Astrocyte (in vitro differentiated cells and primary cell): Measurements from ENCODE around the gene RAP1A. TPM values are rescaled to one million over a fixed set of nuclear protein-coding genes. Genes with fewer than 3 reads are reported as not detected.

Source experiments
- DNase-seq: peaks from one replicate; pipeline ENCODE4 v3.0.0-alpha.2; 2010; ENCODE audit warnings: low read depth
- FAIRE-seq: peaks from 2 replicates; lab custom pipeline; 2011; peaks lifted over from hg19 to GRCh38; lab: Jason Lieb, UNC
- H2AFZ ChIP-seq: 2 replicates; pipeline ENCODE4 v1.6.0; 2012; ENCODE audit warnings: low read depth, low read length, inconsistent platforms
- H3K27ac ChIP-seq: 2 replicates; pipeline ENCODE4 v1.5.1; 2011; ENCODE audit warnings: low read depth, low read length, inconsistent platforms
- H3K27me3 ChIP-seq: 2 replicates; pipeline ENCODE4 v1.6.0; 2011; ENCODE audit warnings: low read length, inconsistent platforms; ENCODE audit not compliant: insufficient read depth
- H3K36me3 ChIP-seq: 2 replicates; pipeline ENCODE4 v1.5.1; 2011; ENCODE audit warnings: low read length, inconsistent platforms; ENCODE audit not compliant: insufficient read depth
- H3K4me1 ChIP-seq: 2 replicates; pipeline ENCODE4 v1.5.1; 2011; ENCODE audit warnings: low read length, inconsistent platforms; ENCODE audit not compliant: insufficient read depth
- H3K4me2 ChIP-seq: 2 replicates; pipeline ENCODE4 v1.6.0; 2012; ENCODE audit warnings: low read length, inconsistent platforms
- H3K4me3 ChIP-seq: 2 replicates; pipeline ENCODE4 v1.5.1; 2011; ENCODE audit warnings: low read depth, mild to moderate bottlenecking, low read length, inconsistent platforms; ENCODE audit not compliant: insufficient read depth
- H3K79me2 ChIP-seq: 2 replicates; pipeline ENCODE4 v1.6.0; 2012; ENCODE audit warnings: mild to moderate bottlenecking, low read length, inconsistent platforms; ENCODE audit not compliant: insufficient read depth
- H3K9ac ChIP-seq: 2 replicates; pipeline ENCODE4 v1.6.0; 2012; ENCODE audit warnings: mild to moderate bottlenecking, low read length, inconsistent platforms
- H3K9me3 ChIP-seq: 2 replicates; pipeline ENCODE4 v1.5.1; 2012; ENCODE audit warnings: low read depth, mild to moderate bottlenecking, low read length, inconsistent platforms; ENCODE audit not compliant: insufficient read depth
- H4K20me1 ChIP-seq: 2 replicates; pipeline ENCODE4 v1.6.0; 2012; ENCODE audit warnings: low read length, inconsistent platforms; ENCODE audit not compliant: insufficient read depth
- H3K27ac Mint-ChIP-seq: one replicate; pipeline ENCODE4 v1.8.0; 2021; ENCODE audit warnings: mild to moderate bottlenecking, mixed read lengths; ENCODE audit not compliant: unreplicated experiment
- H3K27me3 Mint-ChIP-seq: one replicate; pipeline ENCODE4 v1.8.0; 2021; ENCODE audit warnings: low read depth, mixed read lengths; ENCODE audit not compliant: unreplicated experiment
- H3K36me3 Mint-ChIP-seq: one replicate; pipeline ENCODE4 v1.8.0; 2021; ENCODE audit warnings: low read depth, mixed read lengths; ENCODE audit not compliant: unreplicated experiment
- H3K4me1 Mint-ChIP-seq: one replicate; pipeline ENCODE4 v1.8.0; 2021; ENCODE audit warnings: low read depth, mixed read lengths; ENCODE audit not compliant: unreplicated experiment
- H3K4me3 Mint-ChIP-seq: one replicate; pipeline ENCODE4 v1.8.0; 2021; ENCODE audit warnings: mild to moderate bottlenecking, moderate library complexity, mixed read lengths; ENCODE audit not compliant: unreplicated experiment
- H3K9me3 Mint-ChIP-seq: one replicate; pipeline ENCODE4 v1.8.0; 2021; ENCODE audit warnings: mild to moderate bottlenecking, mixed read lengths; ENCODE audit not compliant: unreplicated experiment
- EZH2 ChIP-seq: IDR thresholded peaks from 2 replicates; pipeline ENCODE4 v1.6.1; 2012; ENCODE audit warnings: mild to moderate bottlenecking, low read length, inconsistent platforms; ENCODE audit not compliant: insufficient read depth
- total RNA-seq: library from RNA; stranded (reverse); gene quantifications from 2 replicates; pipeline ENCODE4 v1.2.1, GENCODE V29; 2021
- TF ChIP-seq, protein P1 (sequence below): IDR thresholded peaks from 2 replicates; pipeline ENCODE4 v1.5.1; 2011; ENCODE audit warnings: low read depth, mild to moderate bottlenecking, inconsistent platforms, low read length, moderate library complexity; ENCODE audit not compliant: insufficient read depth

RAP1A gene
- total RNA-seq, 1 donor from 2014 or later = 66.6 TPM

DNA sequence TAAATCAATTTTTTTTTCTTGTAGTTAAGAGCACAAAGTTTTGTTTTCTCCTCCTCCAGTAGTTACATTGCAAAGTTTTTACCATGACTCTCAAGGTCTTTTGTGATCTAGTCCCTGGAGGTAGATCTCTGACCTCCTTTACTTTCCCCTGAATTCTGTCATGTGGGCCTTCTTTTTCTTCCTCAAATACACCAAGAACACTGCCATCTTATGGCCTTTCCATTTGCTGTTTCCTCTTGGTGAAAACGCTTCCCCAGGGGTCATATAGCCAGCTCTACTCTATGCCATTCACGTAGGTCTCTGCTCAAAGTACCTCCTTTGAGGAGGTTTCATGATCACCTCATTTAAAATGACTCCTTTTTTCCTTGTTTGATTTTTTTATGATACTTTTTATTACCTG lies 138.8 kb downstream of the RAP1A start:
- H3K27ac ChIP-seq = no peak overlapping the region
- no peak overlapping the region for H2AFZ ChIP-seq
- DNase-seq = no peak
- H3K79me2 ChIP-seq = peaks cover 41% of the 10 kb centered on the region
- no peak for FAIRE-seq
- Mint-ChIP-seq H3K9me3 (no peaks in the 10 kb centered on the region), H3K27me3 (no peaks in the 10 kb centered on the region), H3K4me1 (peaks cover 7% of the 10 kb centered on the region), H3K27ac (no peak overlapping the region), H3K4me3 (peak overlapping the region; percentile 2), H3K36me3 (peaks cover 3% of the 10 kb centered on the region)
- no peak overlapping the region for H3K4me2 ChIP-seq
- no peaks in the 10 kb centered on the region for H3K9me3 ChIP-seq
- peaks cover 13% of the 10 kb centered on the region for H4K20me1 ChIP-seq
- H3K27me3 ChIP-seq = no peaks in the 10 kb centered on the region
- no peak overlapping the region for H3K9ac ChIP-seq
- TF ChIP-seq, protein P1, sequence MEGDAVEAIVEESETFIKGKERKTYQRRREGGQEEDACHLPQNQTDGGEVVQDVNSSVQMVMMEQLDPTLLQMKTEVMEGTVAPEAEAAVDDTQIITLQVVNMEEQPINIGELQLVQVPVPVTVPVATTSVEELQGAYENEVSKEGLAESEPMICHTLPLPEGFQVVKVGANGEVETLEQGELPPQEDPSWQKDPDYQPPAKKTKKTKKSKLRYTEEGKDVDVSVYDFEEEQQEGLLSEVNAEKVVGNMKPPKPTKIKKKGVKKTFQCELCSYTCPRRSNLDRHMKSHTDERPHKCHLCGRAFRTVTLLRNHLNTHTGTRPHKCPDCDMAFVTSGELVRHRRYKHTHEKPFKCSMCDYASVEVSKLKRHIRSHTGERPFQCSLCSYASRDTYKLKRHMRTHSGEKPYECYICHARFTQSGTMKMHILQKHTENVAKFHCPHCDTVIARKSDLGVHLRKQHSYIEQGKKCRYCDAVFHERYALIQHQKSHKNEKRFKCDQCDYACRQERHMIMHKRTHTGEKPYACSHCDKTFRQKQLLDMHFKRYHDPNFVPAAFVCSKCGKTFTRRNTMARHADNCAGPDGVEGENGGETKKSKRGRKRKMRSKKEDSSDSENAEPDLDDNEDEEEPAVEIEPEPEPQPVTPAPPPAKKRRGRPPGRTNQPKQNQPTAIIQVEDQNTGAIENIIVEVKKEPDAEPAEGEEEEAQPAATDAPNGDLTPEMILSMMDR = no peak
- TF ChIP-seq EZH2 = no peak
- H3K4me3 ChIP-seq = no peak overlapping the region
- H3K36me3 ChIP-seq = peaks cover 21% of the 10 kb centered on the region
- peaks cover 16% of the 10 kb centered on the region for H3K4me1 ChIP-seq

DNA sequence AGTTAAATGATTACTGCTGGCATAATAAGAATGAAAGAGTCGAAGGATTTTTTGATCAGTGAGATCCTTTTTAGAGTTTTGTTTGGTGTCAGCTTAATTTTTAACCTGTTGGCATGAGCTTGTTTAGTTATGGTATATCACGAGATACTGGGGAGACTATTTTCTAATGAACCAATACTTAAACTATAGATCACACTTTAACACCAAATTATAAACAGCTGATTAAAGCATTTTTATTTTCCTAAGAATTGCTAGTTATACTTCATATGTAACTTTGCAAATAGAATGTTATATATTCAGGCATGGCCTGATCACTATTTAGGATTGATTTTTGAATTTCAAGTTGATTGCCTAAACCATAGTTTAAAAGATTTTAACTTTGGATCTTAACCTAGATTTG lies 142.1 kb downstream of the RAP1A start:
- Mint-ChIP-seq H3K9me3 (no peaks in the 10 kb centered on the region), H3K4me1 (peaks cover 1% of the 10 kb centered on the region)
- FAIRE-seq = no peak

DNA sequence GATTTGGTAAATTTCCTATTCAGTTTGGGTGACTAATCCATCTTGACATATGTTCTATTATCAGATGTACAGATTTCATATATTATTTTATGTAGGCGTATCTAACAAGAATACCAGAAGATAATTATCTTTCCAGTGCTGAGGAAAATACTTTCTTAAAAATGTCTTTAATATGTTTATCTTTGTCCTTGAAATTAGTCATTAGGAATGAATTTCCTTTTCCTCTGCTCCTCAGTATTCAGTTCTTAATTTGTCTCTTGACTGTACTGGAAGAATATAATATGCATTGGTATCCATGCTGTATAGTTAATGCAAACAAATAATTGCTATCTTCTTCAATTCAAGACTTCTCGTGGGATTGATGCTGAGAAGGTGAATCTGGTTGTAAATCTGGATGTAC lies 142.7 kb downstream of the RAP1A start:
- Mint-ChIP-seq H3K9me3 (no peaks in the 10 kb centered on the region), H3K36me3 (peaks cover 6% of the 10 kb centered on the region), H3K4me3 (no peak overlapping the region), H3K27ac (no peak overlapping the region), H3K27me3 (no peaks in the 10 kb centered on the region), H3K4me1 (no peaks in the 10 kb centered on the region)
- TF ChIP-seq, protein P1 = no peak
- TF ChIP-seq EZH2 = no peak
- no peaks in the 10 kb centered on the region for H3K4me1 ChIP-seq
- peaks cover 24% of the 10 kb centered on the region for H3K79me2 ChIP-seq
- DNase-seq = no peak
- peaks cover 11% of the 10 kb centered on the region for H4K20me1 ChIP-seq
- H3K4me3 ChIP-seq = no peak overlapping the region
- H3K9me3 ChIP-seq = no peaks in the 10 kb centered on the region
- H2AFZ ChIP-seq = no peak overlapping the region
- H3K27me3 ChIP-seq = no peaks in the 10 kb centered on the region
- H3K27ac ChIP-seq = no peak overlapping the region
- peaks cover 39% of the 10 kb centered on the region for H3K36me3 ChIP-seq
- FAIRE-seq = no peak
- H3K9ac ChIP-seq = no peak overlapping the region
- no peak overlapping the region for H3K4me2 ChIP-seq

More for the DNA sequence above, 142.1 kb downstream of the RAP1A start:
- Histone ChIP-seq H3K4me1 (peaks cover 4% of the 10 kb centered on the region), H3K4me2 (no peak overlapping the region), H4K20me1 (peaks cover 16% of the 10 kb centered on the region), H3K27ac (no peak overlapping the region), H3K79me2 (peaks cover 30% of the 10 kb centered on the region), H3K36me3 (peaks cover 38% of the 10 kb centered on the region), H2AFZ (no peak overlapping the region), H3K9ac (no peak overlapping the region), H3K4me3 (no peak overlapping the region), H3K9me3 (no peaks in the 10 kb centered on the region), H3K27me3 (no peaks in the 10 kb centered on the region)
- H3K4me3 Mint-ChIP-seq = no peak overlapping the region
- no peak for DNase-seq
- no peaks in the 10 kb centered on the region for H3K27me3 Mint-ChIP-seq
- H3K27ac Mint-ChIP-seq = no peak overlapping the region
- TF ChIP-seq, protein P1 = no peak
- TF ChIP-seq EZH2 = no peak
- peaks cover 6% of the 10 kb centered on the region for H3K36me3 Mint-ChIP-seq

Other genes starting within 250 kb of the RAP1A start
- 1.2 and 2.3 TPM in 2 replicates for gene OVGP1, start 192.1 kb upstream of the RAP1A start, total RNA-seq
- 39.3 and 49.1 TPM in 2 replicates for gene WDR77, start 170.5 kb upstream of the RAP1A start, total RNA-seq
- 196 and 214 TPM in 2 replicates for gene ATP5PB, start 170.3 kb upstream of the RAP1A start, total RNA-seq
- gene C1orf162, start 145.8 kb upstream of the RAP1A start, total RNA-seq = 0.75 TPM in 1 of 2 replicates, not detected in the other
- gene ADORA3, start 116.2 kb upstream of the RAP1A start, total RNA-seq = not detected in 2 replicates
- gene TMIGD3, start 116.2 kb upstream of the RAP1A start, total RNA-seq = not detected in 2 replicates
- 7.3 and 12.6 TPM in 2 replicates for gene INKA2, start 119.6 kb downstream of the RAP1A start, total RNA-seq
- gene DDX20, start 136.1 kb downstream of the RAP1A start, total RNA-seq = 13.1 and 15.4 TPM in 2 replicates